ENCODE results near the gene PURB.
A peak's percentile ranks its signal among the peaks of the same experiment; 100 is the strongest.
"Not testable (repeated sequence)": the region's sequence is repeated elsewhere in the genome, so short reads cannot be mapped to it uniquely, and the experiment has no call there.

PURB gene

DNA sequence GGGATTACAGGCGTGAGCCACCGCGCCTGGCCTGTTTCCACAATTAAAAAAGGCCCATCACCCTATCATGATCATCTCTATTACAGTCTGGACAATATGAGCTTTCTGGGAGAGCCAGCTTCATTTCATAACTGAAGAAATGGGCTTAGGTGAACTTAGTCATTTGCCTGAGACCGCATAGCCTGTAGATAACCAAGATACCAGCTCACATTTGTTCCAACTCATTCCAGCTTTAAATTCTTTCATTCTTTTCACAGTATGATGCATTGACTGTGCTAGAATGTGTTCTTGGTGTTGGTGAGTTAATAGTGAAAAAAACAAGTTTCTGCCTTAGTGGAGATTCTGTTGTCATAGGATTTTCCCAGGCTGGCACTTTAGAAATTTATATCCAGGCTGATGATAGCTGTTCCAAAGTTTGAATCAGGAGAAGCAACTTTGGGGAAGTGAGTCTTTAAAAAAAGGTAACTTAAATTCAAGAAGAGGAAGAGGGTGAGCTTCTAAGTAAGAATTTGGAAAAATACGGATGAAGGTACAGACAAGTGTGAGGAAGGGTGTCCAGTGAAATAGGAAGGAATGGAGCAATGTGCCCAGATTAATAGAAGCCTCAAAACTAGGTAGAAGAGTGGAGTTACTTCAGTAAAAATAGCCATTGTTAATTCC lies 35.3 kb downstream of the PURB start:
- no peak for DNase-seq

DNA sequence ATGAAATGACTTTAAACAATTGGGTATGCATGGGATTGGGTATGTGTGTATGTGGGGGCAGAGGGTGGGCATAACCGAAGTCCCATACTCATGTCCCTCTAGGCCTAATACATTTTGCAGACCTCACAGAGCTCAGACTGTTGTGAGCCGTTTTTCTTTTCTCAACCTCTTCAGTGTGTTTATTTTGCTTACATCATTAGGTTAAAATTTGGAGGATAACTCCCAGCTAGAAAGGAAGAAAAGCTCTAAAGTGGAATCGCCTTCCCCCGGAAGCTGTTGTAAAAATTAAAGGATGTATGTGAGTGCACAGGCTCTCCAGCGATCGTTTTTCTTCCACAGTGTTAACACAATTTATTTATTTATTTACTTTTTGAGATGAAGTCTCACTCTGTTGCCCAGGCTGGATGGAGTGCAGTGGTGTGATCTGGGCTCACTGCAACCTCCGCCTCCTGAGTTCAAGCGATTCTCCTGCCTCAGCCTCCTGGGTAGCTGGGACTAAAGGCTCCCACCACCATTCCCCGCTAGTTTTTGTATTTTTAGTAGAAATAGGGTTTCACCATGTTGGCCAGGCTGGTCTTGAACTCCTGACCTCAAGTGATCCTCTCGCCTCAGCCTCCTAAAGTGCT lies 36.0 kb downstream of the PURB start:
- DNase-seq, result no peak

DNA sequence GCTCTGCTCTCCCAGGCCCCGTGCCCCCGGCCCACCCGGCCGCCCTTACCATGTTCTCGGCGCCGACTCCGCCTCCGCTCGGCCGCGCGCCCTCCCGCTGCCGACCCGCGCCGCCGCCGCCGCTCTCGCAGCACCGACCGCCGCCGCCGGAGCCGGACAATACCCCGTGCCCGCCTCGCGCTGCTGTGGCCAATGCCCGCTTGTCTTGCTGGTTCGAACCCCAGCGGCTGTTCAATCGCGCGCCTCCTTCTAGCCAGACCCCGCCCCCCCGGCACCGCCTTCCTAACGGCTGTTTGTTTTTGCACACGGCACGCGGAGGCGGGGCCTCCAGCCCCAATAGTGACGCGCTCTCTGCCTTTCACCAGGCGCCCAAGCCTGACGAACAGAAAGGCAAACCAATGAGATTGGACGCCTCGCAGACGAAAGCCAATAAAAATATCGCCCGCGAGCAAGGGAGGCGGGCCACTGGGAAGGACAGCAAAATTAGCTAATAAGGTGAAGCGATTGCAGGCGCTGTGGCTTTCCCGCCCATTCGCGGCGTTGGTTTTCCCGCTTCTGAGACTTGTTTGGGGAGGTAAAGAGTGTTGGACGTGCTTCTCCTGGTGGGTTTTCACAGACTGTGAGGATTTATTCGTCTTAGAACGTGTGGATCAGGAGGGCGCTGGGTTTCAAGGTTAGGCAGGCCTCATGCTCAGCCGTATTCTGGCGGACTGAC lies 37.3 kb downstream of the PURB start, which contains the start of gene H2AZ2:
Gene H2AZ2 (minus strand): TSS at position 168 of the 715 bp plus-strand sequence. CDS start 116 bp downstream, at position 52.
- DNase-seq, result peak; percentile 100

DNA sequence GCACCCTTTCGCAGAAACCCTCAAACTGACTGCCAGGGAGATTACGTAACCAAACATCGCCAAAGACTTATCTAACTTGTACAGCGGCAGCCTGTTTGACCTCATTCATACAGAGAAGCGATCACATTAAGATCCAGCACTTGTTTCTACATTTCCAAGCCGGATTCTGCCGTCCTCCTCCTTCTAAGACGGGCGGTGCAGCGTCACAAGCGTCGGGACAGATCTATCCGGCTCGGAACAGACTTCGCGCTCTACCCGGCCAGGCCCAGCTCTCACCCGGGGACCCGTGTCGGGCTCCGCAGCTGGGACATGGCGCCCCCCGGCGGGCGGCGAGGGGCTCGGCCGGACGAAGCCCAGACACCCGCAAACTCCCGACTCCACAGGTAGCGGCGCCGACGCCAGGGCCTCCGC lies 37.8 kb downstream of the PURB start:
- DNase-seq, result peak; percentile 90 to 94

DNA sequence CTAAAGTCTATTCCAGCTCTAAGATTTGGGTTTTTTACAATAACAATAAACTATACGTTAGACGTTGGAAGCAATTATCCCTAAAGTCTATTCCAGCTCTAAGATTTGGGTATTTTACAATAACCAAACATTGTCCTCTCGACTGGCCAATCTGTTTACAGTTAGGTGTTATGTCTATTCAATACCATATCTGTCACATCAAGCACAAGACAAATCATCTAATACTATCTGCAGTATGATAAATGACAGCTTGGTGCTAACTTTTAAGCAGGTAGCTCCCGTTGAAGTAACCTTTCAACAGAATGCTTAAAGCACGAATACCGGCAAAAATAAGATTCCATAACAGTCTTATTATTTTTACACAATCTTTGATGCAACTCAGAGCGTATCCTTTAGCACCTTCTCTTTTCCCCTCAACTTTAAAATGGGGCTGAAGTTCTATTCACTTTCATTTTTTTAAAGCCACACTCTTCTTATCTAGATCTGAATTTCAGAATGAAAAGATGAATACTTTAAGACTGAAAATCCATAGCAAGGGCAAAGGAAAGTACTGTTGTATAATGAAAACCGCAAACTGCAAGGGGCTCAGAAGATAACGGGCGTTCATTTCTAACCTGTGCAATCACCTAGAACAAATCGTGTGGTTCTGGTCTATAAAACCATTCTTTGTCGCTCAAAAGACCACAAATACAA lies 38.4 kb downstream of the PURB start:
- DNase-seq, result no peak

DNA sequence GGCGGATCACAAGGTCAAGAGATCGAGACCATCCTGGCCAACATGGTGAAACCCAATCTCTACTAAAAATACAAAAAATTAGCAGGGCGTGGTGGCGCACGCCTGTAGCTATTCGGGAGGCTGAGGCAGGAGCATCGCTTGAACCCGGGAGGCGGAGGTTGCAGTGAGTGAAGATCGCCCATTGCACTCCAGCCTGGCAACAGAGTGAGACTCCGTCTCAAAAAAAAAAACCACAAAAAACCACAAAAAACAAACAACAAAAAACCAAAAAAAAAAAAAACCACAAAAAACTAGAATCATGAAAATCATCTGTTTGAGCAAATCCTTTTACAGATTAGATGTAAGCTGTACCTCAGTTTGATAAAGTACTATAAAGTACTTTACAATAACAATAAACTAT lies 38.9 kb downstream of the PURB start:
- not testable (repeated sequence) for DNase-seq

DNA sequence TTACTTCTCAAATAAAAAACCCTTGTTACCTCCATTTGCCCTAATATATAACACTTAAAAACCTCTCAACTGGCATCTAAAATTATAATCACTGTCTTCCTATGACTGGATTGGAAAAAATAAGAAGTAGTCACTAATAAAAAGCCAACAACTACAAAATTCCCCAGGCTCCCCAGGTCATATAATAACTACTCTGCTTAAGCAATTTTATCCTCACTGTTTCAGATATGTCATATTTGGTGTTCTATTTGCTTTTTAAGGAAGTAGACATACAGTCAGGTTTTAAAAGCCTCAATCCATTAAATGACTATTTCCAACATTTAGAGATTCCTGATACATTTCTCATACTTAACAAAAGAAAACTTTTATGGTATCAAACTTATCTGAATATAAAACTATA lies 39.9 kb downstream of the PURB start:
- DNase-seq, result no peak

DNA sequence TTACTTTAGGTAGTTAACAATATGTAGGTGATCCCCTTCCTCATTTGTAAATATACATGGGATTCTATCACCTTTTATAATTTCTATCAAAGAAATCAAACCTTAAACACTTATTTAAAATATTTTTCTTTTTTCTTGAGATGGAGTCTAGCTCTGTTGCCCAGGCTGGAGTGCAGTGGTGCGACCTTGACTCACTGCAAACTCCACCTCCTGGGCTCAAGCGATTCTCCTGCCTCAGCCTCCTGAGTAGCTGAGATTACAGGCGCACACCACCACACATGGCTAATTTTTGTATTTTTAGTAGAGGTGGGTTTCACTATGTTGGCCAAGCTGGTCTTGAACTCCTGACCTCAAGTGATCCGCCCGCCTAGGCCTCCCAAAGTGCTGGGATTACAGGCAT lies 41.9 kb downstream of the PURB start:
- not testable (repeated sequence) for DNase-seq

DNA sequence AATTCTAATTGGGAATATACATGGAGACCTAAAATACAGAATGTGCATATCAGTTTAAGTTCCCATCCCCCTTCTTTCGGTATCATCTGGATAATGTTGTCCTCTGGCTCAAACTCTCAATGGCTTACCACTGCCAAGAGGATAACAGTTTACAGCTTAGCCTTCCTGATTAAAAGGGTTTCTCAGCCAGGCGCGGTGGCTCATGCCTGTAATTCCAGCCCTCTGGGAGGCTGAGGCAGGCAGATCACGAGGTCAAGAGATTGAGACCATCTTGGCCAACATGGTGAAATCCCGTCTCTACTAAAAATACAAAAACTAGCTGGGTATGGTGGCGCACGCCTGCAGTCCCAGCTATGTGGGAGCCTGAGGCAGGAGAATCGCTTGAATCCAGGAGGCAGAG lies 42.7 kb downstream of the PURB start:
- not testable (repeated sequence) for DNase-seq

DNA sequence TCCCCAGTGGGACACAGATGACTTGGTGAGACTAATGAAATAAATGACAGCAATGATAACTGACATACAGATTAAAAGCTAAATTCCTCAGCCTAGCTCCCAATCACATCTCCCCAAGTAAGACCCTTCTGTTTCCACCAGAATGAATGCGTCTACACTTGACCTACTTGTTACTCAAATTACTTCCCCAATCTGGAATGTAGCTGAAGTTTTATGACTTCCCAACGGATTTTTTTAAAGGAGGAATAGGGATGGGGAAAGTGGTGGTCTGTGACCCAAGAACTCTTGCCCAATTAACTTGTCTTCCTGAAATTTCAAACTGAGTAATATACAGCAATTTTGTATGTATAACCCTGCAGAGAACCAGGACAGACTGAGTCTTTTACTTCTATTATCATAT lies 46.6 kb downstream of the PURB start:
- no peak for DNase-seq

DNA sequence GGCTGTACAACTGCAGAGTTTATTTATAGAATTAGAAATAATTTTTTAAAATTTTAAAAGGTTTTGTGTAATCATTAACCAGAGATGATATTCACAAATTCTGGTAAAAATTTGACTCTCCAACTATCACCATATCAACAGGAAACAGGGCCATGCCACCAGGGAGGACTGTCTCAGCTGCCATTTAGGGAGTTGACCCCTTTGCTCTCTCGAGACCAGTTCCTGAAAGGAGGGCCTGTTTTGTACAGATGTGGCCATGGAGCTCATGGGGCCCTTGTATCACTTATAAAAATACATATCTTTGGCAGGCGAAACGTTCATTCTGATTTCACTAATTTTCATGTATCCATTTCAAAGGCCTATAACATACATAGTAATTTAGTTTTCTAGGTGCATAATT lies 57.8 kb downstream of the PURB start:
- no peak for DNase-seq

All from NCI-H1930 (cell line).